NCI-H1930 (cell line): ENCODE data around the gene TREML1.
"Not testable (repeated sequence)": the region's sequence is repeated elsewhere in the genome, so short reads cannot be mapped to it uniquely, and the experiment has no call there.

Experiments used
- DNase-seq, 2 experiments: peaks; one replicate each; lab custom pipeline; 2025; lab: John Stamatoyannopoulos, UW

TREML1 gene

DNA sequence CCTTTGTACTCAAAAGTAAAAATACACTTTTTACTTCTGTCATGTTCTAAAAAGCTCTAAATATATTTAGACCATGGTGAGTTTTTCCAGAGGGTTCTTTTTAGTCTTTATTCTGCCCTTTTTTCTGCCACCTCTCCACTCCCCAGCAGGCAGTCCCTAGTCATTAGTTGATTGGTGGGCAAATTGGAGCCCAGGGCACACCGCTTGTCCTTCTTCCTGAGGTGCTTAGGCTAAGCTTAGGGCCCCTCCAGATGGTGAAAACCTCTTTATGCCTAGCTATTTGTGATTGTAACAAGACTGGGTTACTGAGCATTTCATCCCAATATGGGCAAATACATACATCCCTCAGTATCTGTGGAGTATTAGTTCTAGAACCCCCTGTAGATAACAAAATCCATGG is 6.2 kb downstream of the TREML1 start:
- no peak for DNase-seq

DNA sequence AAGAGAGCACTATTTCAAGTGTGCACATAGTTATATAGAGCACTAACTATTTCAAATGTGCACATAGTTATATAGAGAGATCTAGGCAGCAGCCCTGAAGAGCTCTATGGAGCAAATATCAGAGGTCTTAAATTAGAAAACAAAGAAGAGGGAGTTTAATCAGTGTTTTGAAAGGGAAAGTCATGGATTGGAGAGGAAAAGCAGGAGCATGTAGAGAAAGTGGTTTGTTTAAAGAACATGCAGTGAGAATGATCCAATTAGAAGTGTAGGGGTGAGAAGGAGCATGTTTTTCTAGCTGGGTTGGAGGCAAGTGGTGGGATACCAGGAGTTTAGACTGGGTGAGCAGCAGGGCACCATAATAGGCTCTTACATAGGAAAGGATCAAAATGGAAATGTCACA is 17.2 kb downstream of the TREML1 start:
- no peak for DNase-seq

DNA sequence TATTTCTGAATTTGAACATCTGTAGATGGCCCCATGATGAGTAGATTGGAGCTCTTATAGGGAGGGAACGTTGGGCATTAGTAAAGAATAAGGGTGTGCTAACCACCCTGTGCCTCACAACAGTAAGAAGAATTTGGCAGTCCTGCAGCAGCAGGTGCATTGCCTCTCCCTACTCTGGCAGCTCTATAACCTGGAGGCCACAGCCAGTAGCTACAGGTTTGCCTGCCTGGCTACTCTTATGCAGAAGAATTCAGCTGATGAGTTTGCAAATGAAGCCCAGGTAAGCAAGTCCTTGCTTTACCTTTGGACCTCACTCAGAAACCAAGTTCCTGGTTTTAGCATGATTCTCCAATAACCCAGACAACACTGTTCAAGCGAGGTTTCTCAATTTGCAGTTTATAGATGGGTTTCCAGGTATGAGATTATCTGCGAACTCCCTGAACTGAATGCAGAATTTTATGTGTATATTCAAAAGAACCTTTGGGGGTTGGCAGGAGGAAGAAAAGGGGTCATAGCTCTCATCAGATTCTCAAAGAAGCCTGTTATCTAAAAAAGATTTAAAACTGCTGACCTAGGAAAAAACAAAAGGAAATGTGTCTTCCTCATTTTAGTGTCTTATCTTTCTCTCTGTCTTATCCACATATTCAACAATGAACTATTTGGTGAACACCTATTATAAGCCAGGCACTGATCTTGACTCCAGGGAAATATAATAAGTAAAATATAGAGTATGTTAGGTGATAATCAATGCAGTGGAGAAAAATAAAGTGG is 18.9 kb downstream of the TREML1 start:
- DNase-seq, result no peak

DNA sequence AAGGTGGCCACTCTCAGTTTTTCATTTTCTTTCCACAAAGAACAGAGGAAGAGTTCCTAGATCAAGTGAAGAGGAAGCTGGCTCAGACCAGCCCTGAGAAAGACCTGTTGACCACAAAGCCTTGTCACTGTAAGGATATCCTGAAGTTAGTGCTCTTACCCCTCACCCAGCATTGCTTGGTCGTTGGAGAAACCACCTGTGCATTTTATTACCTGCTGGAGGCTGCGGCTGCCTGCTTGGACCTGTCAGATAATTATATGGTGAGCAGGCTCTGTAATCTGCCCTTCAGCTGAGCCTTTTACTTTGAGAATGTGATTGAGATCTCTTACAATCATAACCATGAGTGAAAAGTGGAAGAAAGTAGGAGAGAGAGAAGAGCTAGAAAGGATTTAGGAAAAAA is 21.9 kb downstream of the TREML1 start:
- no peak for DNase-seq

DNA sequence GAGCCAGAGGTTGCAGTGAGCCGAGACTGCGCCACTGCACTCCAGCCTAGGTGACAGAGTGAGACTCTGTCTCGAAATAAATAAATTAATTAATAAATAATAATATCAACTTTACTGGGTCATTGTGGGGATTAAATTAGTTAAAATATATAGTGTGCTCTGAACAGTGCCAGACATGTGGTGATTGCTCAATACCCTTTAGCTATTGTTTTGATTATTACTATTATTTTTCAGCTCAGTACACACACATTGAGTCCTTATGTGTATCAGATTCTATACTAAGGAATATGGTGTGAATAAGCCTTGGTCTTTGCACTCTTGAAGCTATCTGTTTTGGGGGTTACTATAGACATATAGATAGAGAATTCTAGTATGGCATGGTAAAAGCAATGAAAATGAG is 28.9 kb downstream of the TREML1 start:
- DNase-seq, result no peak

DNA sequence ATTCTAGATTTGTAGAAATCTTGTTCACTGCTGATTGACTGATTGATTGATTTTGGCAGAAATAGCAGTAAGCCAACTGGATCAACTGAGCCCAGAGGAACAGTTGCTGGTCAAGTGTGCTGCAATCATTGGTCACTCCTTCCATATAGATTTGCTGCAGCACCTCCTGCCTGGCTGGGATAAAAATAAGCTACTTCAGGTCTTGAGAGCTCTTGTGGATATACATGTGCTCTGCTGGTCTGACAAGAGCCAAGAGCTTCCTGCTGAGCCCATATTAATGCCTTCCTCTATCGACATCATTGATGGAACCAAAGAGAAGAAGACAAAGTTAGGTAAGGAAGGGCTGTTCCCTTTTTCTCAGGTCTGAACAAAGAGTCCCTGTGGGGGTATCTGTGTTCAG is 31.2 kb downstream of the TREML1 start:
- no peak for DNase-seq

DNA sequence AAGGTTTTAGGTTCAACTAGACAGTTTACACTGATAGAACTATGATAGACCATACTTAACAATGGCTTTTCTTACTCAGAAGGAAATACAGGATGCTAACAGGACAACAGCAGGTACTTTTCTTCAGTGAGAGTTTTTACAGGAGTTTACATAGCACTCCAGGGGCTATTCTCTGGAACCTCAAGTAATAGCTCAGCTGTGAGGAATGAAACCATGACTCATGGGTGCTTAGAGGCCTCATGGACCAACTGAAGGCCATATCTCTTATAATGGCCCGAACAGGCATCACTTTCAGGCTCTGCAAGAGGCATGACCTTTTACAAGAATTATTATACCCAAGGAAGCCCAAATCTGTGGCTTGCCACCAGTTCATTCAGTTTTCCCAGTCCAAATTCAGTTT is 31.8 kb downstream of the TREML1 start:
- no peak for DNase-seq

DNA sequence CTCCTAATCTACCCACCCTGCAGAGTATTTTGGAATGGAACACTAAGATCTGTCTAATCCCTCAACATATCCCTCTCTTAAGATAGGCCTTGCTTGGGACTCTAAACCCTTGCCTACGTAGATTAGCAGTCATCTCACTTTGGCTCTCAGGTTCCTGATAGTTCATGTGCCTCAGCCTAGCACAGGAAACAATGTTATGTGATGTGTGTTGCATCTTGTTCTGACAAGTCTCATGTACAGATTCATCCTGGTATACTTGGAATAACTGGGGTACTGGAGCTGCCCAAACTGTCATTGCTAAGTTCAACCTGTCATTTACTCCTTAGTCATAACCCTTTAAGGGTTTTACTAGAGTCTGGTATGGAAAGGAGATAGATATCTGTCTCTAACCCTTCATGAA is 34.1 kb downstream of the TREML1 start:
- DNase-seq, result no peak

DNA sequence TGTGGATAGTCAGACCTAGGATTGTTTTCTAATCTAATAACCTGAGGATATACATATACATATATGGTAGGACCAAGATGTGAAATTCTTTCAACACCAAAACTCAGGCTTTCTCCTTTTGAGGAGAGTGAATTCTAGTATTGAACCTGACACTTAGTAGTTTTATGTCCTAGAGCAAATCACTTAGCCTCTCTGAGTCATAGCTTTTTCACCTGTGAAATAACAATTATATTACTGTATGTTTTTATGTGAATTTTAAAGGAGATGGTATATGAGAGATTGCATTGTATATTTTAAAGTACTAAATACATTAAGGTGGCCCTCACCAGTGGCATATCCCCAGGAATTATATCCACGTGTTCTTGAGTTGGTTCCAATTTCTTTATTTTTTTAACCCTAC is 34.6 kb downstream of the TREML1 start:
- DNase-seq, result no peak

DNA sequence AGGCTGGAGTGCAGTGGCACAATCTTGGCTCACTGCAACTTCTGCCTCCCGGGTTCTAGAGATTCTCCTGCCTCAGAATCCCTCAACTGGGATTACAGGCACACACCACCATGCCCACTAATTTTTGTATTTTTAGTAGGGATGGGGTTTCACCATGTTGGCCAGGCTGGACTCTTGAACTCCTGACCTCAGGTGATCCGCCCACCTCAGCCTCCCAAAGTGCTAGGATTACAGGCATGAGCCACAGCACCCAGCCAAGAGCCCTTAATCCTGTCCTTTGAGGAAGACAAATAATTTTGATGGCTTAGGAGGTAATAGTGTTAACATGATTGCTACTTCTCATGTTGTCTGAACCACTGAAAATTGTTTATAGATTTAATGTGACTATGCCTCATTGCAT is 39.1 kb downstream of the TREML1 start:
- DNase-seq, result not testable (repeated sequence)

DNA sequence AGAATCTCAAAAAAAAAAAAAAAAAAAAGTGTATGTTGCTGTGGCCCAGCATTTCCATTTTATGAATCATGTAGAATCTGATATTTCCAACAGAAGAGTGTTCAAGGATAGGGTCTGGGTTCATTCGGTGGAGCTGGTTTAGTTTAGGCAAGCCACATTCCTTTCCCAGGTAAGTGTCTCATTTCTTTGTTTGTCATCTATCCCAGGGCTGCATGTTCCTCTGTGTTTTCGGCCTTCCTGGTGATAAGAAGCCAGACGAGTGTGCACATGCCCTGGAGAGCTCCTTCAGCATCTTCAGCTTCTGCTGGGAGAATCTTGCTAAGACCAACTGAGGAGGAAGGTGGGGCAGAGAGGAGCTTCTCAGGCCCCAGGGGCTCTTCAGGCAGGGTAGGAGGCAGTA is 43.1 kb downstream of the TREML1 start:
- DNase-seq, result no peak

DNA sequence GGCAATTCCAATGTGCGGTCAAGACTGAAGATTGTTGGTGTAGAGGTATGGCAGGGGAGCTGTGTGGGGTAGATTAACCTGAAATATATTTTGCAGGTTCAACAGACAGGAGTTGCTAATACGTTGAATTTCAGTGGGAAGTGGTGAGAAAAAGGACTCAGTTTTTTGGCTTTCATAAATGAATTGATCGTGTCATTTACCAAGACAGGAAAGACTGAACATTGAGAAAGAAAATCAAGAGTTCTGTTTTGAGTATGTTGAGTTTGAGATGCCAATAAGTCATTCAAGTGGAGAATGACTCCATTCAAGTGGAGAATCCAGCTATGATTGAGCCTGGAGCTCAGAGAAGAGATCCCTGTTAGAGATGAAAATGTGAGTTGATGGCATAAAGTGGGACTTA is 50.3 kb downstream of the TREML1 start:
- DNase-seq, result no peak

DNA sequence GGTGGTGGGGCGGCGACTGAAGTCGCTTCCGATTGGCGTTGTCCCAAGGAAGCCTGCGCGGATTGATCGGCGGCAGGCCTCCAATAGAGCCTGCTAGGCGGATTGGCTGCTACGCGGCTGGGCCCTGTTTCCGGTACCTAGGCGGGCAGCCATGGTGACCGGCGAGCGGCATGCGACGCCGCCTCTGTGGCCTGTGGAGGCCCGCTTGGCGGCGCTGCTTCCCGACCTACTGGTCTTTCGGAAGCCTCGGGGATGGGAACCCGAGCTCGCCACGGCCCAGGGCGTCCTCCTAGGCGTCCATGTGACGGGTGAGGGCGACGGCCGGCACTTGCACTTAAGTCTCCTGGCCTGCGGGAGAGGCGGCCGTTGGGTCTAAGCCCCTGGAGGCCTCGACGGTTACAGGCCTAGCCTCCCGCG is 53.3 kb downstream of the TREML1 start:
- DNase-seq, result no peak
